Progenitor cell of endocrine pancreas (in vitro differentiated cells): Measurements from ENCODE around the gene HTR2A. TPM values are rescaled to one million over a fixed set of nuclear protein-coding genes. Genes with fewer than 3 reads are reported as not detected.

Source experiments
- DNase-seq: peaks from one replicate; pipeline ENCODE4 v3.0.0; 2021; ENCODE audit warnings: low spot score; ENCODE audit not compliant: unreplicated experiment
- H3K27ac Mint-ChIP-seq: 2 replicates; pipeline ENCODE4 v1.8.0; 2021; ENCODE audit warnings: mild to moderate bottlenecking, moderate library complexity, mixed read lengths
- H3K27me3 Mint-ChIP-seq: 2 replicates; pipeline ENCODE4 v1.8.0; 2021; ENCODE audit warnings: mixed read lengths
- H3K36me3 Mint-ChIP-seq: 2 replicates; pipeline ENCODE4 v1.8.0; 2022; ENCODE audit warnings: mixed read lengths; ENCODE audit not compliant: insufficient read depth
- H3K4me1 Mint-ChIP-seq: 2 replicates; pipeline ENCODE4 v1.8.0; 2021; ENCODE audit warnings: low read depth, mixed read lengths
- H3K4me3 Mint-ChIP-seq: 2 replicates; pipeline ENCODE4 v1.8.0; 2021; ENCODE audit warnings: low read depth, mild to moderate bottlenecking, moderate library complexity, mixed read lengths
- H3K9me3 Mint-ChIP-seq: 2 replicates; pipeline ENCODE4 v1.8.0; 2021; ENCODE audit warnings: low read depth, mixed read lengths
- total RNA-seq: library from RNA; stranded (reverse); gene quantifications from 2 replicates; pipeline ENCODE4 v1.2.1, GENCODE V29; 2021
- TF ChIP-seq, protein P1 (sequence below): fragments of 200-600 bp; sonication (generic); IDR thresholded peaks from one replicate; pipeline ENCODE4 v1.5.0; 2021; ENCODE audit warnings: antibody characterized with exemption, mild to moderate bottlenecking; ENCODE audit not compliant: unreplicated experiment

Gene HTR2A
- total RNA-seq, 1 donor from 2014 or later = not detected

DNA sequence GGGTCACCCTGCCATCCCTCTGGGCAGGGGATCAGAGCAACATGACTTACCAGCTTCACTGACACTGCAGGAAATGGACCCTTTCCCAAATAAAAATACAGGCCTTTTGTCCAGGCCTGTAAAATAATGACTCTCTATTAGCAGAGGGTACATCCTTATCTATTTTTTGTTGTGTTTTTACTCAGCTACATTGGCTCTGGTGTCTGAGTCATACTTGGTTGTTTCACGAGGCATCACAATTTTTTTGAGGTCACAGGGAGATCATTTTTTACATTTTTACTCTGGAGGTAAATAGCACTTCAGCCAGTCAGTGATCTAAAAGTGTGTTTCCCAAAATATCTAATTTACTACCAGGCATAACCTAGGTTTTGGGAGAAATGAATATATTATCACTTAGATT lies 6.9 kb upstream of the HTR2A start:
- Mint-ChIP-seq H3K4me3 (no peak overlapping the region), H3K27ac (no peak overlapping the region), H3K9me3 (no peaks in the 10 kb centered on the region), H3K4me1 (no peaks in the 10 kb centered on the region), H3K36me3 (no peaks in the 10 kb centered on the region), H3K27me3 (no peaks in the 10 kb centered on the region)
- TF ChIP-seq, protein P1, sequence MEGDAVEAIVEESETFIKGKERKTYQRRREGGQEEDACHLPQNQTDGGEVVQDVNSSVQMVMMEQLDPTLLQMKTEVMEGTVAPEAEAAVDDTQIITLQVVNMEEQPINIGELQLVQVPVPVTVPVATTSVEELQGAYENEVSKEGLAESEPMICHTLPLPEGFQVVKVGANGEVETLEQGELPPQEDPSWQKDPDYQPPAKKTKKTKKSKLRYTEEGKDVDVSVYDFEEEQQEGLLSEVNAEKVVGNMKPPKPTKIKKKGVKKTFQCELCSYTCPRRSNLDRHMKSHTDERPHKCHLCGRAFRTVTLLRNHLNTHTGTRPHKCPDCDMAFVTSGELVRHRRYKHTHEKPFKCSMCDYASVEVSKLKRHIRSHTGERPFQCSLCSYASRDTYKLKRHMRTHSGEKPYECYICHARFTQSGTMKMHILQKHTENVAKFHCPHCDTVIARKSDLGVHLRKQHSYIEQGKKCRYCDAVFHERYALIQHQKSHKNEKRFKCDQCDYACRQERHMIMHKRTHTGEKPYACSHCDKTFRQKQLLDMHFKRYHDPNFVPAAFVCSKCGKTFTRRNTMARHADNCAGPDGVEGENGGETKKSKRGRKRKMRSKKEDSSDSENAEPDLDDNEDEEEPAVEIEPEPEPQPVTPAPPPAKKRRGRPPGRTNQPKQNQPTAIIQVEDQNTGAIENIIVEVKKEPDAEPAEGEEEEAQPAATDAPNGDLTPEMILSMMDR = no peak
- no peak for DNase-seq

DNA sequence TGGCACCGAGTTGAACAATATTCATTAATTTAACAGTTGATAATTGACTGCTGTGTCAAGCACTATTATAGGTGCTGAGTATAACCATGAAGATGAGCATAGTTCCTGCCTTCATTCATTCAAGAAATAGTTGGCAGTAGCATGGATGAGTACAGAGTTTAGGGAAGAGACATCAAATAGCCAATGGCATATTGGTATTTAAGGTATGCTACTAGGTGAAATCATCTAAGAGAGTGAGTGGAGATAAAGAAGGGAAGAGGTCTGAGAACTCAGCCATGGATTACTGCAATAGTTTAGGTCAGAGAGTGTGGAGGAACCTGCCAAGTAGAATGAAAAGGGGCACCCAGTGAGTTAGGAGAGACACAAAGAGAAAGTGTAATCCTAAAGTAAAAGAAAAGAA lies 4.9 kb upstream of the HTR2A start:
- H3K9me3 Mint-ChIP-seq = no peaks in the 10 kb centered on the region
- H3K4me3 Mint-ChIP-seq = no peak overlapping the region
- H3K27ac Mint-ChIP-seq = no peak overlapping the region
- TF ChIP-seq, protein P1 = no peak
- no peaks in the 10 kb centered on the region for H3K36me3 Mint-ChIP-seq
- DNase-seq = no peak
- peaks cover 15% of the 10 kb centered on the region for H3K27me3 Mint-ChIP-seq
- peaks cover 1% of the 10 kb centered on the region for H3K4me1 Mint-ChIP-seq

GRCh38 chr13:46899801-46900200 lies 2.9 kb upstream of the HTR2A start:
- H3K4me1 Mint-ChIP-seq = peaks cover 3% of the 10 kb centered on the region
- H3K36me3 Mint-ChIP-seq = no peaks in the 10 kb centered on the region
- H3K27me3 Mint-ChIP-seq = peaks cover 34% of the 10 kb centered on the region
- TF ChIP-seq, protein P1 = no peak
- no peak overlapping the region for H3K4me3 Mint-ChIP-seq
- no peaks in the 10 kb centered on the region for H3K9me3 Mint-ChIP-seq
- no peak for DNase-seq
- no peak overlapping the region for H3K27ac Mint-ChIP-seq

- no peak for DNase-seq
- H3K27me3 Mint-ChIP-seq = peaks cover 62% of the 10 kb centered on the region
- H3K4me3 Mint-ChIP-seq = no peak overlapping the region
- no peak overlapping the region for H3K27ac Mint-ChIP-seq
- no peaks in the 10 kb centered on the region for H3K36me3 Mint-ChIP-seq
- TF ChIP-seq, protein P1 = no peak
- H3K9me3 Mint-ChIP-seq = no peaks in the 10 kb centered on the region
- peaks cover 7% of the 10 kb centered on the region for H3K4me1 Mint-ChIP-seq
These were observed 1.5 kb downstream of the HTR2A start for GRCh38 chr13:46895381-46895780.

- peaks cover 67% of the 10 kb centered on the region for H3K27me3 Mint-ChIP-seq
- H3K4me1 Mint-ChIP-seq = peaks cover 7% of the 10 kb centered on the region
- peaks cover 2% of the 10 kb centered on the region for H3K9me3 Mint-ChIP-seq
- H3K4me3 Mint-ChIP-seq = peak overlapping the region; percentile 61
- H3K27ac Mint-ChIP-seq = no peak overlapping the region
- DNase-seq = no peak
- H3K36me3 Mint-ChIP-seq = no peaks in the 10 kb centered on the region
- TF ChIP-seq, protein P1 = no peak
These were observed 2.3 kb downstream of the HTR2A start for GRCh38 chr13:46894568-46894967.
